SK-N-DZ (cell line): ENCODE measurements around the gene AGBL4.
A peak's percentile ranks its signal among the peaks of the same experiment; 100 is the strongest.

Experiments used
- DNase-seq: peaks from one replicate; pipeline ENCODE4 v3.0.0-alpha.2; 2015; ENCODE audit warnings: low spot score

Gene AGBL4

DNA sequence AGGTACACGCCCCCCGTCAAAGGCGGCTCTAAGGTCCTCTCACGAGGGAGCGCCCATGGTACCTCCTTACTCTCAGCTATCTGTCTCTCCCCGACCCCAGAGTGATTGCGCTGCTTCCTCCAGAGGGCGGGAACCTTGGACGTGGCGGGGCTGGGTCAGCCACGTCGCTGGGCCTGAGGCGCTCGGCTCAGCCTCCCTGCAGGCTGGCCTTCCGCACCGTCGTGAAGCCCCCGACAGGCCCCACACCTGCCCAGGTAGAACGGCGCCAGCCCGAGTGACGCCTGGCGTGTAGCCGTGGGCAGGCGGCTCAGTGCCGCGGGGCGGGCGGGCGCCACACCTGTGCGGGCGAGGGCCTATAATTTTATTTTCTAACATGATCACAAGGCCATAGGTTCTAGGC, 1124.9 kb downstream of the AGBL4 start:
- no peak for DNase-seq

DNA sequence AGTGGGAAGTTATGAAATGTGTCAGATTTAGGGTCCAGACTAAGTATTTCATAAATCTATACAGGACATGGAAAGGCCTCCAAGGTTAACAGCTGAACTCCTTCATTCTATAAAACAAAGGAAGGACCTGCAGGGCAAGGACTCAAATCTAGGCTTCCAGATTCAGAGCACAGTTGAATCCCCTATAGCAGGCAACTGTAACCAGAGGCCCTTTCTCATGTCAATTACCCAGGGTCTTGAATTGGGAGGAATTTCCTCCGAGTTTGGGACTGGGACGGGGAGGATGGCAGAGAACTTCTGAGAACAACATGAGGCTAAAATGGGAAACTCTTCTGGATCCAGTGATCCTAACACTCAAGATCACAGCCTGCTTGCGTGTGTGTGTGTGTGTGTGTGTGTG, 1134.1 kb downstream of the AGBL4 start:
- DNase-seq = no peak

DNA sequence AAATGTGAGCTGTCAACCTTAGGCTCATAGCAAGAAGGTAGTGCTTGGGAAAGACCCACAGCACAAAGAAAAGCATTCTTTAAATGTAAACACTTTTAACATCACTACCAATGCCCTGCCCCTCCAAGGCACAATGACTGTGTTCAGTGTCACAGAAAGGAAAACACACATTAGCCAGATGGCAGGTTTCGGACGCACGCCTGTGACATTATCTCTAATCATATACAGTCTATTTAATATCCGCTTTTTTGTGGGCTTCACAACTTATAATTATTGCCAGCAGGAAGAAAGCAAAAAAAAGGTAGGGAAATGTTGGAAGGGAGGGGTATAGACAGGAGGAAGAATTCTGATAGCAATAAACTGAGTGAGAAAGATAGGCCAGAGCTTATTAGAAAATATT, 1134.7 kb downstream of the AGBL4 start:
- DNase-seq = peak; percentile 22

DNA sequence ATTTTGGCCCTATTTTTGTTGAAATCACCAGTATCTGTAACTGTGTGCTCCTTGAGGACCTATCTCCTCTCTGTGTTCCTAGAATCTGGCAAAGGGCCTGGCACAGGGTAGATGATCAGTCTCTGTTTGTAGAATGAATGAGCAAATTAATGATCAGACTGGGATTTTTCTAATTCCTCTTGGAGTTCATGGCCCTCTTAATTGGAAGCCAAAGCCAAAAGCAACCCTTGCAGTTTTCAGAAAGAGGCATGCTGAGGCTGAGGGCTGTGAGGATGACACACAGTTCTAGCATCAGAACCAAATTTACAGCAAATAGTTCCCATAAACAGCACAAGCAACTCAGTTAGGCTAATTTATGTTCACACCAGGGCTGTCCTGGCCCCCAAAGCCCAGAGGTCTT, 1136.0 kb downstream of the AGBL4 start:
- no peak for DNase-seq

DNA sequence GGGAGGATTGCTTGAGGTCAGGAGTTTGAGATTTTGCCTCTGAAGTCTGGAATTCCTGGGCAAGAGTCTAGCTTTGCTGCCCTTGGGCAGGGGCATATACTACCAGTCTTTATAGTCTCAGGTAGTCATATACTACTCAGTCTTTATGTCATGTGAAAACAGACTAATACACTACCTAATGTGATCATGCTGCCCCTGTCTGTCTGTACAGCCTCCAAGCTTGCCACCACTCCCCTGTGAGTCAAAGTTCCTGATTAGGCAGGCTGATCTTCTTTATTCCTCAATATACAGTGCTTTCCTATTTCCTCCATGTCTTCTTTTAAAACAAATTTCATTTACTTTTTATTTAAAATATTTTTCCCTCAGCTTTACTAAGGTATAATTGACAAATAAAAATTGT, 1141.7 kb downstream of the AGBL4 start:
- DNase-seq = no peak

DNA sequence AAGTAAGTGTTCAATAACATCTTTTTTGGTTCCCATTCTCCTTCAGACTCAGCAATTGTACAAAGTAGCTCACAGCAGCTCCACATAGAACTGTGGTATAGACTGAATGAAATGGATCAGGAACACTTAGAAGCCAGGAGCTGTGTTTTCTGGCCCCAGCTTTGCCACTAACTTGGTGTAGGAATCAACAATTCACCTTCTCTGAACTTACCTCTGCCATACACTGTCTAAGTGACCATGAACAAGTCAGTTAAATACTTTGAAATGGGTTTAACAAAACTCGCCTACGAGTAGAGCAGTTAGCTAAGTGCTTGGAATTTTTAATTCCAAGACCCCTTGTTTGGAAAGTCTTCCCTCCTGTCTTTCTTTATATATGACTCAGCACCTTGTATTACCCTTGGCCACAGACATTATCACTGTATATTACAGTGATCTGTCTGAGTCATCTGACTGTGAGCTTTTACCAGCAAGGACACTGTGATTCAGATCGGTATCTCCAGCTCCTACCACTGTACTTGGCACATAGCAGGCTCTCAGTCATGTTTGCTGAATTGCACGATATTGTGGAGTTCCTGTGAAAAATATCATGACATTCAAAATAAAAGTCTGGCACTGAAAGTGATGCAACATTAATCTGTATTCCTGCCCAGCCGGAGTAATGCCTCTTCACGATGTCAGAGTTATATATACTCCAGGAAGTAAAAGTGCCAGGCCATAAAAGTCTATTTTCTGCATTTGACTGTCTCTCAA, 1145.4 kb downstream of the AGBL4 start:
- peak; percentile 44 for DNase-seq

DNA sequence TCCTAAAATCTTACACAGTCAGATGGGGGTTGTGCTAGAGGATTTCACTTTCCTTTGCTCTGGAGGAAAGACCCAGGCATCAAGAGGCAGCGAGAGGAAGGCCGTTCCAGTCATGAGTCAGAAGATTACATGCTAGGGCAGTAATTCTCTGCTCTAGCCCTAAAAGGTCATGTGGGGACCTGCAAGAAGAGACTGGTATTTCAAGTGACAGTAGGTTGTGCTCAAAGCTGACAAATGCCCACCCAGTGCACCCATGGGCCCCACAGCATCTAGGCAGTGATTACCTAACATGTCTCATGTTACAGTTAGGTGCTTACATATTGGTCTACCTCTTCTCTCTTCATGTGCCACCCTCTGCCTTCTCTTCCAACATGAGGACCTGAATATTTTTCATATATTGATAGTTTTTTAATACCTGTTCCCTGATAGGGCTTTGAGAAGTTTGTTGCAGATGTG, 1147.4 kb downstream of the AGBL4 start:
- no peak for DNase-seq

DNA sequence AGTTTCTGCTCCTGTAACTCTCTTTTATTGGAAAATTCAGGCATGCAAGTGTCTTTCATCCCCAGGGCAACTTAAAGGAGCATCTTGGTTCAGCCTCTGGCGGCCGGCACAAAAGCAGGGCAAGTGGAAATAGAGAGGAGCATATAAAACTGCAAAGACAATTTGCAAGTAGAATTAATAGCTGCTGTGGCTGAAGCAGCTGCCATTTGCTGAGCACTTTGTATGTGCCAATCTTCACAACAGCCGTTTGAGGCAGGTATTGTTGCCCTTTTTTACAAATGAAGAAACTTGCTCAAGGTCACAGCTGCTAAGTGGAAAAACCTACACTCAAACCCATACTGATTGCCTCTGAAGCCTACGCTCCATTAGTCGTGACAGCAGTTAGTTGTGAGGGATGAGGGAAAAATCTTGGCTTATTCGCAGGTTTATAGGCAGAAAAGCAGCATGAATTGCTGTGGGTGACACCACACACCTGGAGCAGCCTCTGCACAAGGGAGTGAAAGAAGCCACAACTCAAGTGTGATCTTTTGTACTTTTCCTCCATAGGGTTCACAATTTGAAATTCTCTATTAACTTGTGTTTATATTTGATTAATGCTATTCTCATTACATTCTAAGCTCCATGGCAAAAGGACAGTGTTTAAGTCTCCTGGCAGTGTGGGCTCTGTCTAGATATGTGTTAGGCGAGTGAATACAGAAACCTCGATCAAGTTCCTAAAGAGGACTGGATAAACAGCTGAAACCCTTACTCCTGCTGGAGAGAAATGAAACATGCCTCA, 1148.0 kb downstream of the AGBL4 start:
- no peak for DNase-seq

DNA sequence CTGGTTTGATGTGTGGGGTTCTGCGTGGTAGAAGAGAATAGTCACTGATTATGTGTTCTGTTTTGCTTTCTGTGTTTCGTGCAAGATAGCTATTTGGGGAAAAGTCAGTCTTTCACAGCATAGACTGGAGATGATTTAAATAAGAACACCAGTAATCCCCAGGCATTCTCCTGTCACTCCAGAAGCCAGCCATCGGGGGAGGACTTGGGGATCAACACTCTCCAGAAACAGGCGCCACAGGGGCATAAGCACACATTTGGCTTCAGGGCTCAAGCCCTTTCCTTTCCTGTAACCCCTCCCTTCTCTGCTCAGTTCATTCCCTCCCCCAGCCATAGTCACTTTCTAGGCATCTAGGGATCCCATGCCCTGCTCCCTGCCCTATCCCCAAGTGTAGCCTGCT, 1149.8 kb downstream of the AGBL4 start:
- DNase-seq = no peak

DNA sequence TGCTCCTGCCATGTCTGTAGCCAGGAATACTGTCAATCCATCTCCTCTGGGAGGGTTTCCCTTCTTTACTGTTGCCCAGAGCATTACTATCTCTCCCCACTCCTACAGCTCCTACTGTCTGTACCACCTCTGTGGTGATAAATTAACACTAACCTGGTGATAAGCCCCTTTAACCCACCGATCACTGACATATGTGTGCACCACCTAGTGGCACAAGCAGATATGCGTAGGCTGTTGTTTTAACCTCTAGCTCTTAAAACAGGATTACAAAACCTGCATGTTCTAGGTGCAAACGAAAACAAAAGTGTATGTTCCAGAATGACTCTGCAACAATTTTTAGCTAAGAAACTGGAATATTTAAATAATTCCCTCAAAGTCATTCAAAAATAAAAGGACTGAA, 1153.2 kb downstream of the AGBL4 start:
- peak; percentile 49 for DNase-seq

DNA sequence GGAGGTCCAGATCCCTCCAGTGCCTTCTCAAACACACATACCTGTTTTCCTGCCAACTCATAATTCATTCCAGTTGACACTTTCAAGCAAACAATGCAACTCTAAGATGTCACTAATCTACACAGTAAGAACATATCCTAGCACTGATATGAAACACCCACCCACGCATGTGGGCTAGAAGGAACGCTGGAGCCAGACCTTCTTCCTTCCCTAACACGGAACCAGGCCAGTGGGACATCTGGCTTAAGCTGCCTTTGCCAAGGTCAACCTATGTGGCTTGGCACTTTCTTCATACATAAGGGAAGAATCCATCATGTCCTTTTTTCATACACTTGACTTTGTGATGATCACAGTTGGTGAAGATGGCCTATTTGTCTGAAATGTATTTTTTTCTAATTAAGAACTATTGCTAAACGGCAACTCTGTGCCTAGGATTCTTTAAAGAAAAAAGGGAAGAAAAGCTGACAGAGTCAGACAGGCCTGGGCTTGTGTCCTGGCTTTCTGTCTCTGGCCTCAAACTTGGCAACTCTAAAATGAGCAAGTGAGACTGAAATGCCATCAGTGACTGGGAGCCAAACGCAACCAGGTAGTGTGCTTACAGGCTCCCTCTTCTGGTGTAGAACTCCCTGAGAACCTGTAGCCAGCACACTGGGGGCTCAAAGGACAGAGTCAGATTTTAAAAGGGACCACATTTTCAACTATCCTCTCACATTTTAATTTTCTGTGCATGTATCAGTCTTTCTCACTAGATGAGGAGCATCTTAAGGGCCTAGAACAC, 1154.4 kb downstream of the AGBL4 start:
- DNase-seq = no peak

DNA sequence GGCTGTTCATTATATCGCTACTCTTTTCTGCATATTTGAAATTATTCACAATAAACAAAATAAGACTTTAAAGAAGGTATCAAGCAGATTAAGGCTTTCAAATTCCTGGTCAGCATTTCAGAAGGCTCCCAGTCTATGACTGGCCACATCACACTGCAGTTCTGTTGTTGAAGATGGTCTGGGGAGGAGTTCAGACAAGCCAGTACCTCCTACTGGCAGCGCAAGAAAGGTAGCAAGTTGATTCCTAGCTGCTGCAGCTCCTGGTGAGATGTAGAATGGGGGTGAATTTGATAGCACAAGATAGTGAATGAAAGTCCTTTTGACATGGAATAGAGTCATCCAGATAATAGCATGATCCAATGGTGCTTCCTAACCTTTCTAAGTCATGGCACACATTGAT, 1158.8 kb downstream of the AGBL4 start:
- DNase-seq = no peak

DNA sequence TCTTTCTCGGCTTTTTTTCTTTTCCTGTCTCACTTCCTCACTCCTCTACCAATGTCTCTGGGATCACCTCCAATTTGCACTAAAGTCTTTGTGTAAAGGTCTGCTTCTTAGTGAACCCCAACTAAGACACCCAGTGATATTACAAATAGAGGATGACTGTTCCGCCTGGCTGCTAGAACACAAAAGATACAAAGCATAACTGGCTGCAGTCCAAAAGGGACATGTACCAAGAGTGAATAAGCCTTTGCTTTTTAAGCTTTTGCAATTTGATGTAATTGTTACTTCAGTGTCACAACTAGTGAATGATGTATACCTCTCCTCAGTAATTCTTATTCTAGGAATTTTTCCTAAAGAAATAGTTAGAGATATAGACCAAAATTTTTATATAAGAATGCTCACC, 1164.3 kb downstream of the AGBL4 start:
- no peak for DNase-seq

DNA sequence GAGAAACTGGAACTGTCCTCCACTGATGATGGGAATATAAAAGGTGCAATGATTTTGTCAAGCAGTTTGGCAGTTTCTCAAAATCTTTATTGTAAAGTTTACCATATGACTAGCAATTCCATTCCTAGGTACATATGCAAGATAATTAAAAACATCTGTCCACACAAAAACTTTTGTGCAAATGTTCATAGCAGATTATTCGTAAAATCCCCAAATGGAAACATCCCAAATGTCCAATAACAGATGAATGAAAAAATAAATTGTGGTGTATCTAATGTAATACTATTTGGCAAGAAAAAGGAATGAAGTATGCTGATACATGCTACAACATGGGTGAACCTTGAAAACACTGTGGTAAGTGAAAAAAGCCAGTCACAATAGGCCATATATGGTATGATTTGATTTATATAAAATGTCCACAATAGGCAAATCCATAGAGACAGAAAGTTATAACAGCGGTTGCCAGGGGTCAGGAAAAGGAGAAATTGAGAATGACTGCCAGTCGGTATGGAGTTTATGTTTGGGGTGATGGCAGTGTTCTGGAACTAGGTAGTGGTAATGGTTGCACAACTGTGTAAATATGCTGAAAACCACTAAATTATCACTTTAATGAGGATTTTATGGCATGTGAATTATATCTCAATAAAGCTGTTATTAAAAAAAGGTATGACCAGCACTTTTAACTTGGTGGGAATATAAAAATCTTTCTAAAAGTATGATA, 1165.4 kb downstream of the AGBL4 start:
- no peak for DNase-seq

DNA sequence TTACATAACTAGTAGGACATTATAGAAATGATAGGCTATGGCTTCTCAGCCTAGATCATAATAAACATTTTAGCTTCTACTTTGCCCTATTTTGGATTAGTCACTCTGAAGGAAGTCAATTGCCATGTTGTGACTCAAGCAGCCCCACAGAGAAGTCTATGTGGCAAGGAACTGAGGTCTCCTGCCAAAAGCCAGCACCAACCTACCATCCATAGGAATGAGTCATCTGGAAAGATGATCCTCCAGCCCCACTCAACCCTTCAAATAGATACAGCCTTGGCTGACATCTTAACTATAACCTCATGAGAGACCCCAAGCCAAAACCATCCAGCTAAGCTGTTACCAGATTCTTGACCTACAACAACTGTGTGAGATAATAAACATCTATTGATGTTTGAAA, 1170.7 kb downstream of the AGBL4 start:
- no peak for DNase-seq

DNA sequence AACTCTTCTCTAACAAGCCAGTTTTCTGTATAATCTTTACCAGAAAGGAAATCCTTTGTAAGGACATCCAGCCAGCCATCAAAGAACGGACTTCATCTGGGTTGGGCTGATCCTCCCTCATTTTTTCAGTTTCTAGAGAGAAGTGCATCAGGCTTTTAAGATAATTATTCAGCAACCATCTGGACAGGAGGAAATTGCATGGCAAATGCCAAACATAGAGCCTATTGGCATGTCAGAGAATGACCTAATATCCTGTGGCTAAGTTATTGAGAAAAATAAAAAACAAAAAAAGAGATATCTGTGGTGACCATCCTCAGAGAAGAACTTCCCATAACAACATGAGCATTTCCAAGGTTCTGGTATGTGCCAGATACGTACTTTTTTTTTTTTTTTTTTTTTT, 1172.1 kb downstream of the AGBL4 start:
- DNase-seq = no peak

DNA sequence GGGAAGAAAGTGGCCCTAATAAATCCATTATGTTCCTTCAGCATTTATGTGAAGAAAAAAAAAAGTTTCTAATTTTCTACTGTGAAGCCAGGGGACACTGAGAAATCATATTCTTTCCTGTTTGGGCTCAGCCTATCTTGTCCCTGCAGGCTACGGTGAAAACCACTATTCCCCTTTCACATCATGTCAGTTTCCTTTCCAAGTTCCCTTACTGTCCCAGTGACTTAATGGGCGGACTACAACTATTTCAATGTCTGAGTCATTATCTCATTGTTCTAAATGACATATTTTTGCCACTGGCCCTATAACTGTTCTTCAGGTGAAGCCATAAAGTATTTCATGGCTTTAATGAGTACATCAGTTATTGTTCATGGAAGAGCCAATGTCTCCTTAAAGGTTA, 1175.7 kb downstream of the AGBL4 start:
- no peak for DNase-seq

DNA sequence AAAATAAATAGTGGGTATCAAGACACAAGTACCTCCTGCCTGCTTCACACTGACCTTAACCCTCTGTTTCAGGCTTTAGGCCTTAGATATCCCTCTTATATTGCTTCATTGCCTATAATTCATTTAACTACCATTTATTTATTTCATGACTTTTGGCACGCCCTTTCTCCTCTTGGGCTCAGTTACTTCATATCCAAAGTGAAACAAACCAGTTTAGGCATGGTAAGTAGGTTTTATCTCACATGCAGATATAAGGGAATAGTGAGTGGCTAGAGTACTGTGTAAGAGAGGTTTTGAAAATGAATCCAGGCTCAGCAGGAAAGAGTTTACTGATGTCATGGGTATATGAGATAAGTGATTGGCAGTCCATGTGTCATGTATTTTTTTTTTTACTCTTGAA, 1177.3 kb downstream of the AGBL4 start:
- DNase-seq = no peak

DNA sequence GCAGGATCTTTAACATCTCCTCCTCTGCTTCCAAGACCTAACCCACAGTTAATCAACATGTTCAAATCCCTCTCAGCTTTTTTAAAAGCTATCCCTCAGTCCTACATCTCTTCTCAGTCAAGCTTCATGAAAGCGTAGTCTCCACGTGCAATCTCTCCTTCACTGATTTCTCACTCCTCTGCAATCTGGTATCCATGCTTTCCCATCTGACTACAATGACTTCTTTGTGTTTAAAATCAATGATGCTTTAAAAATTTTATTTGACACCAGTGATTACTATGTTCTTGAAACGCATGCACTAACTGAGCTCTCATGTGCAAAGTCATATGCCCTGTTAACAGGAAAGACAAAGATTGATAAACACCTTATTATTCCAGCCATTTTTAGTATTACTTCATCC, 1179.6 kb downstream of the AGBL4 start:
- DNase-seq = no peak

DNA sequence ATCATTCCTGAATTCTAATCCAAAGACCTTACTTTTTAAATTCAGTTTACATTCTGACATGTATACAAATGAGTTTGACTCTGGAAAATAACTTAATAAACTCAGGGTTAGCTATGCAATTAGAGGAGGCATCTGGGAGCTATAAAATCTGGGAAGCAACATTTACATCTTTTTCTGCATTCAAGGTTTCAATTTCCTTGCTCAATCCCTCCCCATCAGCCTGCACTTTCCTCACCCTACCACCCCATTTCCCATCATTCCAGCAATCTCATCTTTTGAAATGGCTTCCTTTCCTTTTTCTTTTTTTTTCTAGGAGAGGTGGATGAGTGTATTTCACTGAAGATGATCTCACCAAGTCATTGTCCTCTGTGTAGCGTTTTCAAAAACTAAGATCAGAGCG, 1181.8 kb downstream of the AGBL4 start:
- DNase-seq = peak; percentile 79

DNA sequence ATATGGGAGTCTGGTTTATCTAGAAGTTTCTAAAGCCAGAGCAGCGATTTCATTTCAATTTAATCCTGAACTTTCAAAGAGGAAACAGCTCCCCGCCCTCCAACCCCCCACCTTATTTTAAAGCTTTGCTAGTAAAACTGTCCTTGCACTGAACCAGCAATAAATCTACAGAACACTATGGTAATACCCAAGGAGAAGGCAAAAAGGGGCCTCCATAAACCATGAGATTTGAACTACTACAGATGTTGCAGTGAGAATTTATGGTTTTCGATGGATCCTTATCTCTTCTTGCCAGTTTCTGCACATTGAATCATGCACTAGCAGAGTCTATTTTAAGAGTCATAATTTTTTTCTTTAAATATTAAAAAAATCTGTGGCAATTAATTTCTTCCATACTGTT, 1182.3 kb downstream of the AGBL4 start:
- peak; percentile 54 for DNase-seq
